Upper lobe of left lung (tissue), 4 donors: ENCODE results near the gene SV2C.
A peak's percentile ranks its signal among the peaks of the same experiment; 100 is the strongest.

ENCODE experiments used
- EP300 ChIP-seq, 4 donors: sonication (generic); formaldehyde crosslinking; IDR thresholded peaks; one replicate each; pipeline ENCODE4 v1.5.1; 2017; ENCODE audit warnings: antibody characterized with exemption in 4 of 4, control low read depth in 2 of 4
- TF ChIP-seq, protein P1 (sequence below), 6 experiments: fragments of 450-650 bp in 4 of 6; fragments of 200-600 bp in 2 of 6; sonication (generic) in 2 of 6; IDR thresholded peaks; one replicate each; pipeline ENCODE4 v1.5.1; 2016 to 2019; ENCODE audit warnings: antibody characterized with exemption in 6 of 6

GRCh38 chr5:76402886-76403765 is 319.9 kb downstream of the SV2C start, which contains the start of gene IQGAP2:
- TF ChIP-seq, protein P1, sequence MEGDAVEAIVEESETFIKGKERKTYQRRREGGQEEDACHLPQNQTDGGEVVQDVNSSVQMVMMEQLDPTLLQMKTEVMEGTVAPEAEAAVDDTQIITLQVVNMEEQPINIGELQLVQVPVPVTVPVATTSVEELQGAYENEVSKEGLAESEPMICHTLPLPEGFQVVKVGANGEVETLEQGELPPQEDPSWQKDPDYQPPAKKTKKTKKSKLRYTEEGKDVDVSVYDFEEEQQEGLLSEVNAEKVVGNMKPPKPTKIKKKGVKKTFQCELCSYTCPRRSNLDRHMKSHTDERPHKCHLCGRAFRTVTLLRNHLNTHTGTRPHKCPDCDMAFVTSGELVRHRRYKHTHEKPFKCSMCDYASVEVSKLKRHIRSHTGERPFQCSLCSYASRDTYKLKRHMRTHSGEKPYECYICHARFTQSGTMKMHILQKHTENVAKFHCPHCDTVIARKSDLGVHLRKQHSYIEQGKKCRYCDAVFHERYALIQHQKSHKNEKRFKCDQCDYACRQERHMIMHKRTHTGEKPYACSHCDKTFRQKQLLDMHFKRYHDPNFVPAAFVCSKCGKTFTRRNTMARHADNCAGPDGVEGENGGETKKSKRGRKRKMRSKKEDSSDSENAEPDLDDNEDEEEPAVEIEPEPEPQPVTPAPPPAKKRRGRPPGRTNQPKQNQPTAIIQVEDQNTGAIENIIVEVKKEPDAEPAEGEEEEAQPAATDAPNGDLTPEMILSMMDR (IDR thresholded peaks at IDR 0.05), result peak; percentile 50 to 88 (median 83)
- TF ChIP-seq EP300 (IDR thresholded peaks at IDR 0.05), result no peak
